HEK293 (cell line): Measurements from ENCODE around the gene ZNF710.

ENCODE experiments used
- CTCF ChIA-PET: fragments of 350-600 bp; formaldehyde crosslinking; extraction: SDS; loops from one replicate; lab custom pipeline; 2021; ENCODE audit warnings: antibody characterized with exemption; lab: Yijun Ruan, JAX
- POLR2A ChIA-PET: fragments of 300-600 bp; formaldehyde crosslinking; extraction: SDS; loops from one replicate; lab custom pipeline; 2020; ENCODE audit warnings: antibody characterized with exemption, inconsistent platforms; lab: Yijun Ruan, JAX
- H3K27ac ChIP-seq: fragments of 200-500 bp; sonication (Bioruptor generic); 2 replicates; pipeline ENCODE4 v1.5.1; 2014; ENCODE audit warnings: low read depth, low read length, control low read depth, inconsistent platforms; ENCODE audit errors: extremely low read depth
- H3K36me3 ChIP-seq, 2 experiments: fragments of 200-500 bp in 1 of 2; sonication (Bioruptor generic) in 1 of 2; 1 replicate in 1 of 2; 2 replicates in 1 of 2; pipeline ENCODE4 v1.5.1; 2014 to 2017; ENCODE audit warnings: inconsistent platforms in 2 of 2, low read length in 2 of 2; ENCODE audit not compliant: control insufficient read depth in 2 of 2, insufficient read depth in 1 of 2
- H3K4me1 ChIP-seq: fragments of 200-500 bp; sonication (Bioruptor generic); 2 replicates; pipeline ENCODE4 v1.5.1; 2014; ENCODE audit warnings: mild to moderate bottlenecking, low read length, inconsistent platforms; ENCODE audit not compliant: control insufficient read depth, insufficient read depth
- H3K4me3 ChIP-seq: 2 replicates; pipeline ENCODE4 v1.5.1; 2011; ENCODE audit warnings: low read depth, mild to moderate bottlenecking, control low read depth, low read length, moderate library complexity
- H3K9me3 ChIP-seq: fragments of 200-500 bp; sonication (Bioruptor generic); 2 replicates; pipeline ENCODE4 v1.5.1; 2014; ENCODE audit warnings: low read depth, low read length, inconsistent platforms; ENCODE audit not compliant: control insufficient read depth, insufficient read depth
- EGR2 ChIP-seq: fragments of 450-650 bp; formaldehyde crosslinking; IDR thresholded peaks from 2 replicates; pipeline ENCODE4 v1.5.1; 2016; ENCODE audit warnings: low read depth, missing biosample characterization, missing genetic modification characterization
- KLF1 ChIP-seq: fragments of 450-650 bp; formaldehyde crosslinking; IDR thresholded peaks from 2 replicates; pipeline ENCODE4 v1.5.1; 2016; ENCODE audit warnings: missing biosample characterization, missing genetic modification characterization
- KLF8 ChIP-seq: fragments of 450-650 bp; formaldehyde crosslinking; IDR thresholded peaks from 2 replicates; pipeline ENCODE4 v1.5.1; 2016; ENCODE audit warnings: missing biosample characterization, missing genetic modification characterization
- ZFHX2 ChIP-seq: fragments of 450-650 bp; formaldehyde crosslinking; conservative IDR thresholded peaks from 2 replicates; pipeline ENCODE4 v1.5.1; 2016; ENCODE audit warnings: missing biosample characterization, missing genetic modification characterization
- ZFP69B ChIP-seq: fragments of 450-650 bp; formaldehyde crosslinking; IDR thresholded peaks from 2 replicates; pipeline ENCODE4 v1.5.1; 2016; ENCODE audit warnings: missing biosample characterization, missing genetic modification characterization
- ZNF146 ChIP-seq: fragments of 450-650 bp; formaldehyde crosslinking; IDR thresholded peaks from 2 replicates; pipeline ENCODE4 v1.5.1; 2016; ENCODE audit warnings: missing biosample characterization, missing genetic modification characterization
- ZNF175 ChIP-seq: fragments of 450-650 bp; formaldehyde crosslinking; IDR thresholded peaks from 2 replicates; pipeline ENCODE4 v1.5.1; 2016; ENCODE audit warnings: missing biosample characterization, missing genetic modification characterization
- ZNF514 ChIP-seq: fragments of 450-650 bp; formaldehyde crosslinking; IDR thresholded peaks from 2 replicates; pipeline ENCODE4 v1.5.1; 2016; ENCODE audit warnings: missing biosample characterization, missing genetic modification characterization
- ZNF529 ChIP-seq: fragments of 450-650 bp; formaldehyde crosslinking; IDR thresholded peaks from 2 replicates; pipeline ENCODE4 v1.5.1; 2017; ENCODE audit warnings: missing genetic modification characterization, missing biosample characterization; ENCODE audit not compliant: insufficient replicate concordance
- ZNF561 ChIP-seq: fragments of 450-650 bp; IDR thresholded peaks from 2 replicates; pipeline ENCODE4 v1.5.1; 2018; ENCODE audit warnings: missing biosample characterization, missing genetic modification characterization, borderline replicate concordance
- ZNF660 ChIP-seq: fragments of 450-650 bp; IDR thresholded peaks from 2 replicates; pipeline ENCODE4 v1.5.1; 2018; ENCODE audit warnings: missing biosample characterization, mild to moderate bottlenecking, missing genetic modification characterization
- ZNF707 ChIP-seq: fragments of 450-650 bp; formaldehyde crosslinking; IDR thresholded peaks from 2 replicates; pipeline ENCODE4 v1.5.1; 2016; ENCODE audit warnings: missing biosample characterization, missing genetic modification characterization
- TF ChIP-seq, protein P1 (sequence below): fragments of 450-650 bp; formaldehyde crosslinking; IDR thresholded peaks from 2 replicates; pipeline ENCODE4 v1.5.1; 2016; ENCODE audit warnings: missing biosample characterization, missing genetic modification characterization, low read depth
- TF ChIP-seq, protein P2 (sequence below): fragments of 450-650 bp; formaldehyde crosslinking; IDR thresholded peaks from 2 replicates; pipeline ENCODE4 v1.5.1; 2017; ENCODE audit warnings: missing biosample characterization, mild to moderate bottlenecking, missing genetic modification characterization, moderate library complexity
- TF ChIP-seq, protein P3 (sequence below): fragments of 450-650 bp; formaldehyde crosslinking; IDR thresholded peaks from 2 replicates; pipeline ENCODE4 v1.5.1; 2016; ENCODE audit warnings: missing biosample characterization, missing genetic modification characterization
- TF ChIP-seq, protein P4 (sequence below): fragments of 450-650 bp; formaldehyde crosslinking; IDR thresholded peaks from 2 replicates; pipeline ENCODE4 v1.5.1; 2016; ENCODE audit warnings: missing biosample characterization, missing genetic modification characterization
- TF ChIP-seq, protein P5 (sequence below): fragments of 450-650 bp; formaldehyde crosslinking; IDR thresholded peaks from 2 replicates; pipeline ENCODE4 v1.5.1; 2017; ENCODE audit warnings: missing biosample characterization, missing genetic modification characterization
- TF ChIP-seq, protein P6 (sequence below): fragments of 450-650 bp; formaldehyde crosslinking; IDR thresholded peaks from 2 replicates; pipeline ENCODE4 v1.5.1; 2017; ENCODE audit warnings: missing biosample characterization, missing genetic modification characterization

ZNF710 gene

DNA sequence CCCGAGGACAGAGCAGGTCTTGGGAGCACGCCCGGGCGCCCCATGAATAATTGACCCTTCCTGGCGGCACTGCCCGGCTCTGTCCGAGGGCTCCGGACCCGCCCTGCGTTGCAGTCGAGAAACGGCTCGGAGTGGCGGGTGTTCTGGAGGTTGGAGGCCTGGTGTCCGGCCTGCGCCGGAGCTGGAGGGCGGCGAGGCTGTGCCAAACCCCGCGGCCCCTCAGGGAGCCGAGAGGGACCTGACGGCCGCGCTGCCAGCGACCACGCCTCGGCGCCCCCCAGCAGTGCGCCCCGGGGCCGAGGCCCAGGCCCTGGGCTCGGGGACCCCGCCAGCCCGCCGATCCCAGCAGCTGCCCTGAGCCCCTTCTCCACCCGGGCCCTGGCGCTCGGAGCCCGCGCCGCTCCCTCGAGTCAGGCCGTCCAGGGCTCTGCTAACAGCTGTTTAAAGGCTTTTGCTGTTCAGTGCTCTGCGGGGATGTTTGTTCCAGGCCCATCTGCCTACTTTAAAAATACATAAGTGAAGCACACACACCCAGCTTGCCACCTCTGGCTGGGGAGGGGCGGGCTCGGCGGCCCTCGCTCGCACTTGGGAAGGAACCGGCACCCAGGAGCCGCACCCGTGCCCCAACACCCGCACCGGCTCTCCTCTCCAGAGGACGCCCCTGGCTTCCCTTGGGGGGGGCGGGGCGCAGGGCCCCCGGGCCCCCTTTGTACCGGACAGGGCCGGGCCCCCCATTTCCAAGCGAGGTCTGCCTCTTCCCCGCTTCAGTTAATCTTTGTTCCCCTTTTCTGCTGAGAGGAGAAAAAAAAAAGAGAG, 730 bp upstream of the ZNF710 start:
- ChIA-PET CTCF (interaction anchor here (1.2 kb wide), 1 partner anchor 29 kb away, joined by 6 read pairs; no protein-coding TSS in a partner anchor), POLR2A (no interaction called here)
- Histone ChIP-seq H3K9me3 (no peaks in the 10 kb centered on the region), H3K4me3 (no peak overlapping the region; the same call in 1 of the 2 replicates), H3K36me3 (no peaks in the 10 kb centered on the region), H3K4me1 (peaks cover 14% of the 10 kb centered on the region), H3K27ac (no peak overlapping the region; the same call in 1 of the 2 replicates)
- TF ChIP-seq ZNF529 (tag by site-specific recombination) (peak; percentile 19), ZNF175 (tag by site-specific recombination) (no peak), KLF1 (tag by site-specific recombination) (peak; percentile 34)

DNA sequence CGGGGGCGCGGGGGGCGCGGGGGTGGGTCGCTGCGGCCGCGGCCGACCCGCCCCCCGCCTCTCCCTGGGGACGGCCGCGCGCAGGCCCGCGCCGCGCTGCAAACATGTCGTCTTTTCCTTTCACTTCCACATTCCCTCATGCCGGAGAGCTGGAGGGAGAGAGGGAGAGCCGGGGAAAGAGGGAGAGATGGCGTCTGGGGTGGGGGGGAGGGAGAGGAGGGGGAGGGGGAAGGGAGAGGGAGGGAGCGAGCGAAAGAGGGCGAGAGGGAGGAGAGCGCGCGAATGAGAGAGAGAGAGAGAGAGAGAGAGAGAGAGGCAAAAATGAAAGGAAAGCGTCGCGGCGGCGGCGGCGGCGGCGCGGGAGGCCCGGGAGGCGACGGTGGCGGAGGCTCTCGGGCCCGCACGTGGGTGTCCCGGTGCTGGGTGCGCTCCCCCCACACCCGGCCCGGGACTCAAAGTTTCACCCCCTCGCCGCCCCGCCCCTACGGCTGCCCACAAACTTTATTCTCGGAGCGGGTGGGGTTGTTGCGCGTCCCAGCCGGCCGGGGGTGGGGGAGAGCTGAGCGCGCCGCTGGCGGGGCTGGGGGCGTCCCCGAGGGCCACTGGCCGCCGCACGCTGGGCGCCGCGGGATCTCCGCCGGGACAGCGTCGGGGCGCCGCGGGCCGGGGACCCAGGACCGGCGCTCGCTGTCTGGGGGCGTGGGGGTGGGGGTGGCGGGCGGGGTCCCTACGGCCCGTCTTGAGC, 731 bp downstream of the ZNF710 start:
- Histone ChIP-seq H3K36me3 (no peaks in the 10 kb centered on the region), H3K4me1 (peaks cover 16% of the 10 kb centered on the region), H3K4me3 (peak overlapping the region; percentile 64), H3K27ac (peak overlapping the region; percentile 67; the same call in 1 of the 2 replicates), H3K9me3 (no peaks in the 10 kb centered on the region)
- ChIA-PET CTCF (interaction anchor here (0.5 to 3.4 kb wide), 3 partner anchors 13 to 92 kb away, joined by 3 to 16 read pairs (median 4); no protein-coding TSS in a partner anchor), POLR2A (interaction anchor here (1.0 to 1.4 kb wide), 2 partner anchors 90 to 251 kb away, joined by 3 read pairs; partner anchors contain the start of gene MESP1)
- TF ChIP-seq, protein P1, sequence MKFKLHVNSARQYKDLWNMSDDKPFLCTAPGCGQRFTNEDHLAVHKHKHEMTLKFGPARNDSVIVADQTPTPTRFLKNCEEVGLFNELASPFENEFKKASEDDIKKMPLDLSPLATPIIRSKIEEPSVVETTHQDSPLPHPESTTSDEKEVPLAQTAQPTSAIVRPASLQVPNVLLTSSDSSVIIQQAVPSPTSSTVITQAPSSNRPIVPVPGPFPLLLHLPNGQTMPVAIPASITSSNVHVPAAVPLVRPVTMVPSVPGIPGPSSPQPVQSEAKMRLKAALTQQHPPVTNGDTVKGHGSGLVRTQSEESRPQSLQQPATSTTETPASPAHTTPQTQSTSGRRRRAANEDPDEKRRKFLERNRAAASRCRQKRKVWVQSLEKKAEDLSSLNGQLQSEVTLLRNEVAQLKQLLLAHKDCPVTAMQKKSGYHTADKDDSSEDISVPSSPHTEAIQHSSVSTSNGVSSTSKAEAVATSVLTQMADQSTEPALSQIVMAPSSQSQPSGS (tag by site-specific recombination) = no peak
- TF ChIP-seq ZNF146 (tag by site-specific recombination) = no peak
- TF ChIP-seq EGR2 (tag by site-specific recombination) = 0 out of 2 replicates have a peak, but pooled peaks have one; percentile 29
- no peak for TF ChIP-seq ZNF514 (tag by site-specific recombination)
- peak; percentile 62; the same call in 1 of the 2 replicates for TF ChIP-seq KLF8 (tag by site-specific recombination)
- TF ChIP-seq, protein P2, sequence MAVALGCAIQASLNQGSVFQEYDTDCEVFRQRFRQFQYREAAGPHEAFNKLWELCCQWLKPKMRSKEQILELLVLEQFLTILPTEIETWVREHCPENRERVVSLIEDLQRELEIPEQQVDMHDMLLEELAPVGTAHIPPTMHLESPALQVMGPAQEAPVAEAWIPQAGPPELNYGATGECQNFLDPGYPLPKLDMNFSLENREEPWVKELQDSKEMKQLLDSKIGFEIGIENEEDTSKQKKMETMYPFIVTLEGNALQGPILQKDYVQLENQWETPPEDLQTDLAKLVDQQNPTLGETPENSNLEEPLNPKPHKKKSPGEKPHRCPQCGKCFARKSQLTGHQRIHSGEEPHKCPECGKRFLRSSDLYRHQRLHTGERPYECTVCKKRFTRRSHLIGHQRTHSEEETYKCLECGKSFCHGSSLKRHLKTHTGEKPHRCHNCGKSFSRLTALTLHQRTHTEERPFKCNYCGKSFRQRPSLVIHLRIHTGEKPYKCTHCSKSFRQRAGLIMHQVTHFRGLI (tag by site-specific recombination) = no peak
- peak; percentile 70 for TF ChIP-seq ZFHX2 (tag by site-specific recombination)
- TF ChIP-seq, protein P3, sequence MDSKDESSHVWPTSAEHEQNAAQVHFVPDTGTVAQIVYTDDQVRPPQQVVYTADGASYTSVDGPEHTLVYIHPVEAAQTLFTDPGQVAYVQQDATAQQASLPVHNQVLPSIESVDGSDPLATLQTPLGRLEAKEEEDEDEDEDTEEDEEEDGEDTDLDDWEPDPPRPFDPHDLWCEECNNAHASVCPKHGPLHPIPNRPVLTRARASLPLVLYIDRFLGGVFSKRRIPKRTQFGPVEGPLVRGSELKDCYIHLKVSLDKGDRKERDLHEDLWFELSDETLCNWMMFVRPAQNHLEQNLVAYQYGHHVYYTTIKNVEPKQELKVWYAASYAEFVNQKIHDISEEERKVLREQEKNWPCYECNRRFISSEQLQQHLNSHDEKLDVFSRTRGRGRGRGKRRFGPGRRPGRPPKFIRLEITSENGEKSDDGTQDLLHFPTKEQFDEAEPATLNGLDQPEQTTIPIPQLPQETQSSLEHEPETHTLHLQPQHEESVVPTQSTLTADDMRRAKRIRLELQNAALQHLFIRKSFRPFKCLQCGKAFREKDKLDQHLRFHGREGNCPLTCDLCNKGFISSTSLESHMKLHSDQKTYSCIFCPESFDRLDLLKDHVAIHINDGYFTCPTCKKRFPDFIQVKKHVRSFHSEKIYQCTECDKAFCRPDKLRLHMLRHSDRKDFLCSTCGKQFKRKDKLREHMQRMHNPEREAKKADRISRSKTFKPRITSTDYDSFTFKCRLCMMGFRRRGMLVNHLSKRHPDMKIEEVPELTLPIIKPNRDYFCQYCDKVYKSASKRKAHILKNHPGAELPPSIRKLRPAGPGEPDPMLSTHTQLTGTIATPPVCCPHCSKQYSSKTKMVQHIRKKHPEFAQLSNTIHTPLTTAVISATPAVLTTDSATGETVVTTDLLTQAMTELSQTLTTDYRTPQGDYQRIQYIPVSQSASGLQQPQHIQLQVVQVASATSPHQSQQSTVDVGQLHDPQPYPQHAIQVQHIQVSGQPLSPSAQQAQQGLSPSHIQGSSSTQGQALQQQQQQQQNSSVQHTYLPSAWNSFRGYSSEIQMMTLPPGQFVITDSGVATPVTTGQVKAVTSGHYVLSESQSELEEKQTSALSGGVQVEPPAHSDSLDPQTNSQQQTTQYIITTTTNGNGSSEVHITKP (tag by site-specific recombination) = peak; percentile 45
- TF ChIP-seq ZNF660 (tag by site-specific recombination) = 0 out of 2 replicates have a peak, but pooled peaks have one; percentile 17
- TF ChIP-seq, protein P4, sequence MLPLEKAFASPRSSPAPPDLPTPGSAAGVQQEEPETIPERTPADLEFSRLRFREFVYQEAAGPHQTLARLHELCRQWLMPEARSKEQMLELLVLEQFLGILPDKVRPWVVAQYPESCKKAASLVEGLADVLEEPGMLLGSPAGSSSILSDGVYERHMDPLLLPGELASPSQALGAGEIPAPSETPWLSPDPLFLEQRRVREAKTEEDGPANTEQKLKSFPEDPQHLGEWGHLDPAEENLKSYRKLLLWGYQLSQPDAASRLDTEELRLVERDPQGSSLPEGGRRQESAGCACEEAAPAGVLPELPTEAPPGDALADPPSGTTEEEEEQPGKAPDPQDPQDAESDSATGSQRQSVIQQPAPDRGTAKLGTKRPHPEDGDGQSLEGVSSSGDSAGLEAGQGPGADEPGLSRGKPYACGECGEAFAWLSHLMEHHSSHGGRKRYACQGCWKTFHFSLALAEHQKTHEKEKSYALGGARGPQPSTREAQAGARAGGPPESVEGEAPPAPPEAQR (tag by site-specific recombination) = 0 out of 2 replicates have a peak, but pooled peaks have one; percentile 26
- TF ChIP-seq, protein P5, sequence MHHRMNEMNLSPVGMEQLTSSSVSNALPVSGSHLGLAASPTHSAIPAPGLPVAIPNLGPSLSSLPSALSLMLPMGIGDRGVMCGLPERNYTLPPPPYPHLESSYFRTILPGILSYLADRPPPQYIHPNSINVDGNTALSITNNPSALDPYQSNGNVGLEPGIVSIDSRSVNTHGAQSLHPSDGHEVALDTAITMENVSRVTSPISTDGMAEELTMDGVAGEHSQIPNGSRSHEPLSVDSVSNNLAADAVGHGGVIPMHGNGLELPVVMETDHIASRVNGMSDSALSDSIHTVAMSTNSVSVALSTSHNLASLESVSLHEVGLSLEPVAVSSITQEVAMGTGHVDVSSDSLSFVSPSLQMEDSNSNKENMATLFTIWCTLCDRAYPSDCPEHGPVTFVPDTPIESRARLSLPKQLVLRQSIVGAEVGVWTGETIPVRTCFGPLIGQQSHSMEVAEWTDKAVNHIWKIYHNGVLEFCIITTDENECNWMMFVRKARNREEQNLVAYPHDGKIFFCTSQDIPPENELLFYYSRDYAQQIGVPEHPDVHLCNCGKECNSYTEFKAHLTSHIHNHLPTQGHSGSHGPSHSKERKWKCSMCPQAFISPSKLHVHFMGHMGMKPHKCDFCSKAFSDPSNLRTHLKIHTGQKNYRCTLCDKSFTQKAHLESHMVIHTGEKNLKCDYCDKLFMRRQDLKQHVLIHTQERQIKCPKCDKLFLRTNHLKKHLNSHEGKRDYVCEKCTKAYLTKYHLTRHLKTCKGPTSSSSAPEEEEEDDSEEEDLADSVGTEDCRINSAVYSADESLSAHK (tag by site-specific recombination) = no peak
- 0 out of 2 replicates have a peak, but pooled peaks have one; percentile 20 for TF ChIP-seq ZFP69B (tag by site-specific recombination)
- TF ChIP-seq, protein P6, sequence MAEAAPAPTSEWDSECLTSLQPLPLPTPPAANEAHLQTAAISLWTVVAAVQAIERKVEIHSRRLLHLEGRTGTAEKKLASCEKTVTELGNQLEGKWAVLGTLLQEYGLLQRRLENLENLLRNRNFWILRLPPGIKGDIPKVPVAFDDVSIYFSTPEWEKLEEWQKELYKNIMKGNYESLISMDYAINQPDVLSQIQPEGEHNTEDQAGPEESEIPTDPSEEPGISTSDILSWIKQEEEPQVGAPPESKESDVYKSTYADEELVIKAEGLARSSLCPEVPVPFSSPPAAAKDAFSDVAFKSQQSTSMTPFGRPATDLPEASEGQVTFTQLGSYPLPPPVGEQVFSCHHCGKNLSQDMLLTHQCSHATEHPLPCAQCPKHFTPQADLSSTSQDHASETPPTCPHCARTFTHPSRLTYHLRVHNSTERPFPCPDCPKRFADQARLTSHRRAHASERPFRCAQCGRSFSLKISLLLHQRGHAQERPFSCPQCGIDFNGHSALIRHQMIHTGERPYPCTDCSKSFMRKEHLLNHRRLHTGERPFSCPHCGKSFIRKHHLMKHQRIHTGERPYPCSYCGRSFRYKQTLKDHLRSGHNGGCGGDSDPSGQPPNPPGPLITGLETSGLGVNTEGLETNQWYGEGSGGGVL (tag by site-specific recombination) = peak; percentile 95
- no peak for TF ChIP-seq ZNF707 (tag by site-specific recombination)
- peak; percentile 53; the same call in 1 of the 2 replicates for TF ChIP-seq ZNF561 (tag by site-specific recombination)
